Measurements from ENCODE around the gene KLRC2.
"Not testable (repeated sequence)": the region's sequence is repeated elsewhere in the genome, so short reads cannot be mapped to it uniquely, and the experiment has no call there.

KLRC2 gene

GRCh38 chr12:10437601-10438000, 1.8 kb upstream of the KLRC2 start:
- not testable (repeated sequence) for DNase-seq (ENCODE audit: low read depth in 1 of 2, low spot score in 1 of 2); H3K27ac ChIP-seq (replicated peaks); H3K27me3 ChIP-seq (ENCODE audit: insufficient read depth, poor library complexity, severe bottlenecking); H3K4me3 ChIP-seq (replicated peaks; ENCODE audit: insufficient read depth, low read length)

- not testable (repeated sequence) for H3K4me3 ChIP-seq (replicated peaks; ENCODE audit: insufficient read depth, low read length); H3K27ac ChIP-seq (replicated peaks); H3K27me3 ChIP-seq (ENCODE audit: insufficient read depth, poor library complexity, severe bottlenecking); DNase-seq (ENCODE audit: low read depth in 1 of 2, low spot score in 1 of 2)
These were observed 5.2 kb downstream of the KLRC2 start for GRCh38 chr12:10430623-10431022.

GRCh38 chr12:10425938-10426337, 9.9 kb downstream of the KLRC2 start:
- not testable (repeated sequence) for H3K27me3 ChIP-seq (ENCODE audit: insufficient read depth, poor library complexity, severe bottlenecking)

GRCh38 chr12:10424260-10424899, 11.4 kb downstream of the KLRC2 start:
- H3K27me3 ChIP-seq (ENCODE audit: insufficient read depth, poor library complexity, severe bottlenecking); H3K27ac ChIP-seq (replicated peaks); H3K4me3 ChIP-seq (replicated peaks; ENCODE audit: insufficient read depth, low read length); DNase-seq (ENCODE audit: low read depth in 1 of 2, low spot score in 1 of 2): not testable (repeated sequence)

More at GRCh38 chr12:10425938-10426337, 9.9 kb downstream of the KLRC2 start:
- DNase-seq (ENCODE audit: low read depth in 1 of 2, low spot score in 1 of 2); H3K4me3 ChIP-seq (replicated peaks; ENCODE audit: insufficient read depth, low read length); H3K27ac ChIP-seq (replicated peaks): not testable (repeated sequence)

- DNase-seq (ENCODE audit: low read depth in 1 of 2, low spot score in 1 of 2); H3K4me3 ChIP-seq (replicated peaks; ENCODE audit: insufficient read depth, low read length); H3K27ac ChIP-seq (replicated peaks); H3K27me3 ChIP-seq (ENCODE audit: insufficient read depth, poor library complexity, severe bottlenecking): not testable (repeated sequence)
These were observed 13.7 kb downstream of the KLRC2 start for GRCh38 chr12:10422159-10422558.

DNA sequence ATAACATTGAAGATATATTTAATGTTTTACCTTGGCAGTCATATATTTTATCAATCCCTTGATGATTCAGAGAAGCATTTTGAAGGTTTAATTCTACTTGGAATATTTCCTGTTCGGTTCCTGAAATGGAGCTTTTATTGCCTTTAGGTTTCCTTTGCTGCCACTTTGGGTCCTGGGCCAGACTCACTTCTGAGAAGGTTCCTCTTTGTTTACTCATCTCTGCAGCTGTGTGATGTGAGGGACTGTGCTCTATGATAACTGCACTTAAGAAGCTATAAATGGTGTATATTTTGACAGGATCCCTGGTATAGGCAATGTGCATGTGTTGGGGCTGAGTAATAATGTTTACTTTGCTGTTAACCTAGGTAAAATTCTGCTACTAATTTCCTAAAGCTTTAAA, 15.5 kb downstream of the KLRC2 start, which contains the start of gene KLRC3:
Gene KLRC3 (minus strand): TSS at position 262 of the 400 bp plus-strand sequence. CDS start 45 bp downstream, at position 217.
- H3K27ac ChIP-seq (replicated peaks); H3K4me3 ChIP-seq (replicated peaks; ENCODE audit: insufficient read depth, low read length); DNase-seq (ENCODE audit: low read depth in 1 of 2, low spot score in 1 of 2); H3K27me3 ChIP-seq (ENCODE audit: insufficient read depth, poor library complexity, severe bottlenecking): not testable (repeated sequence)

DNA sequence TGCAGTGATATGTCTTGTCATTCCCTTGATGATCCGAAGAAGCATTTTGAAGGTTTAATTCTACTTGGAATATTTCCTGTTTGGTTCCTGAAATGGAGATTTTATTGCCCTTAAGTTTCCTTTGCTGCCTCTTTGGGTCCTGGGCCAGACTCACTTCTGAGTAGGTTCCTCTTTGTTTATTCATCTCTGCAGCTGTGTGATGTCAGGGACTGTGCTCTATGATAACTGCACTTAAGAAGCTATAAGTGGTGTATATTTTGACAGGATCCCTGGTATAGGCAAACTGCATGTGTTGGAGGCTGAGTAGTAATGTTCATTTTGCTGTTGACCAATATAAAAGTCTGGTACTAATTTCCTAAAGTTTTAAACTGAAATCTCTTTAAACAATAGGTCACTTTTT, 26.4 kb downstream of the KLRC2 start, which contains the start of gene KLRC4:
Gene KLRC4 (minus strand): TSS at position 366 of the 400 bp plus-strand sequence. CDS start 182 bp downstream, at position 184.
- Histone ChIP-seq H3K4me3 (replicated peaks; ENCODE audit: insufficient read depth, low read length) (no peak within 1 kb of the TSS), H3K27ac (replicated peaks) (no peak within 1 kb of the TSS), H3K27me3 (ENCODE audit: insufficient read depth, poor library complexity, severe bottlenecking) (no peaks in the 10 kb centered on the region)
- peak; percentile 2; the same call in 1 of the 2 replicates for TF ChIP-seq SPI1 (IDR thresholded peaks at IDR 0.05; ENCODE audit: borderline replicate concordance, low read depth)
- no peak; the same call in 1 of the 2 replicates for TF ChIP-seq POLR2AphosphoS5 (IDR thresholded peaks at IDR 0.05; ENCODE audit: low read depth)
- DNase-seq (ENCODE audit: low read depth in 1 of 2, low spot score in 1 of 2) = peak; percentile 22 to 64

GRCh38 chr12:10408842-10409241, 27.0 kb downstream of the KLRC2 start:
- no peak overlapping the region for H3K4me3 ChIP-seq (replicated peaks; ENCODE audit: insufficient read depth, low read length)
- DNase-seq (ENCODE audit: low read depth in 1 of 2, low spot score in 1 of 2) = no peak
- H3K27ac ChIP-seq (replicated peaks) = no peak overlapping the region
- no peaks in the 10 kb centered on the region for H3K27me3 ChIP-seq (ENCODE audit: insufficient read depth, poor library complexity, severe bottlenecking)
- no peak for TF ChIP-seq GABPA (IDR thresholded peaks at IDR 0.05; ENCODE audit: low read depth)
- TF ChIP-seq SPI1 (IDR thresholded peaks at IDR 0.05; ENCODE audit: borderline replicate concordance, low read depth) = no peak
- no peak for TF ChIP-seq CTCF (IDR thresholded peaks at IDR 0.05; ENCODE audit: insufficient read depth, low read length)
- TF ChIP-seq, protein P1, sequence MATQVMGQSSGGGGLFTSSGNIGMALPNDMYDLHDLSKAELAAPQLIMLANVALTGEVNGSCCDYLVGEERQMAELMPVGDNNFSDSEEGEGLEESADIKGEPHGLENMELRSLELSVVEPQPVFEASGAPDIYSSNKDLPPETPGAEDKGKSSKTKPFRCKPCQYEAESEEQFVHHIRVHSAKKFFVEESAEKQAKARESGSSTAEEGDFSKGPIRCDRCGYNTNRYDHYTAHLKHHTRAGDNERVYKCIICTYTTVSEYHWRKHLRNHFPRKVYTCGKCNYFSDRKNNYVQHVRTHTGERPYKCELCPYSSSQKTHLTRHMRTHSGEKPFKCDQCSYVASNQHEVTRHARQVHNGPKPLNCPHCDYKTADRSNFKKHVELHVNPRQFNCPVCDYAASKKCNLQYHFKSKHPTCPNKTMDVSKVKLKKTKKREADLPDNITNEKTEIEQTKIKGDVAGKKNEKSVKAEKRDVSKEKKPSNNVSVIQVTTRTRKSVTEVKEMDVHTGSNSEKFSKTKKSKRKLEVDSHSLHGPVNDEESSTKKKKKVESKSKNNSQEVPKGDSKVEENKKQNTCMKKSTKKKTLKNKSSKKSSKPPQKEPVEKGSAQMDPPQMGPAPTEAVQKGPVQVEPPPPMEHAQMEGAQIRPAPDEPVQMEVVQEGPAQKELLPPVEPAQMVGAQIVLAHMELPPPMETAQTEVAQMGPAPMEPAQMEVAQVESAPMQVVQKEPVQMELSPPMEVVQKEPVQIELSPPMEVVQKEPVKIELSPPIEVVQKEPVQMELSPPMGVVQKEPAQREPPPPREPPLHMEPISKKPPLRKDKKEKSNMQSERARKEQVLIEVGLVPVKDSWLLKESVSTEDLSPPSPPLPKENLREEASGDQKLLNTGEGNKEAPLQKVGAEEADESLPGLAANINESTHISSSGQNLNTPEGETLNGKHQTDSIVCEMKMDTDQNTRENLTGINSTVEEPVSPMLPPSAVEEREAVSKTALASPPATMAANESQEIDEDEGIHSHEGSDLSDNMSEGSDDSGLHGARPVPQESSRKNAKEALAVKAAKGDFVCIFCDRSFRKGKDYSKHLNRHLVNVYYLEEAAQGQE (IDR thresholded peaks at IDR 0.05; ENCODE audit: insufficient replicate concordance, low read depth) = no peak
- TF ChIP-seq POLR2AphosphoS5 (IDR thresholded peaks at IDR 0.05; ENCODE audit: low read depth) = no peak

Data from HL-60 (cell line).